Fibroblast of peridontal ligament (primary cell): ENCODE results near the gene CYBRD1.

Source experiments
- DNase-seq: peaks from one replicate; pipeline ENCODE4 v3.0.0-alpha.2; 2010; ENCODE audit errors: extremely low read depth

Gene CYBRD1

DNA sequence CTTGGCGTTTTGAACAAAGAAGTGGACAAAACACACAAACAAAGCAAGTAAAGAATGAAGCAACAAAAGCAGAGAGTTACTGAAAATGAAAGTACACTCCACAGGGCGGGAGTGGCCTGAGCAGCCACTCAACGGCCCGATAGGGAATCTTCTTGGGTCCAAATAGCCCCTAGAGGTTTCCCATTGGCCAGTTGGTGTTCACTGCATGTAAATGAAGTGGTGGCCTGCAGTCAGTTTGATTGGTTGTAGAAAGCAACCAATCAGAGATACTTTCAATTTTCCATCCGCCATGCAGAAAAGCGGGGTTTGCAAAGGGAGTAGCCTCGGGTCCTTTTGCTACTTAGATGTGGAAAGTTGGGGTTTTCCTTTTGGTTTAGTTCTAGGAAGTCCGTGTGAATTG, 31.6 kb downstream of the CYBRD1 start:
- peak; percentile 93 for DNase-seq

DNA sequence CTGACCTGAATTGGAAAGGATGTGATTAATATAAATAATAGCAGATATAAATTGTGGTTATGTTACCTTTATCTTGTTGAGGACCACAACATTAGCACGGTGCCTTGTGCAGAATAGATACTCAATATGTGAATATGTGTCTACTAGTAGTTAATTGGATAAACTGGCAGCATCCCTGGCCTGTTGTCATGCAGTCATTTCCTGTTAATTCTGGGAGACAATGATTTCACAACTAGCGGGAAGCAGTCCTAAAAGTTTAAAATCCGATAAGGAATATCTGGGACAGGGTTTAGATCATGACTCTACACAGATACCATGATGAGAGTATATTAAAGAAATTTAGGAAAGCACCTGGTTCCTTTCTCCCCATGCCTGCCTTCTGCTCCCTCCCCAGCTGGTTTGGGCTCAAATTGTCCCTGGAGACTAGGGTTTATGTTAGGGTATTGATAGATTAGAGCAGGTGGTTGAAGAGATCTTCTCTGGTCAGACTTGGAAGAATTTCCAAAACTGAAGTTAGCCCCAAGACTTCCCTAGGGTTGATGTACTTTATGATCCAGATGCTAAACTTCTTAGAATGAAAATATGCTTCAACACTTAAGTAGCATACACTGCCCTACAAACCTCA, 32.8 kb downstream of the CYBRD1 start:
- no peak for DNase-seq

DNA sequence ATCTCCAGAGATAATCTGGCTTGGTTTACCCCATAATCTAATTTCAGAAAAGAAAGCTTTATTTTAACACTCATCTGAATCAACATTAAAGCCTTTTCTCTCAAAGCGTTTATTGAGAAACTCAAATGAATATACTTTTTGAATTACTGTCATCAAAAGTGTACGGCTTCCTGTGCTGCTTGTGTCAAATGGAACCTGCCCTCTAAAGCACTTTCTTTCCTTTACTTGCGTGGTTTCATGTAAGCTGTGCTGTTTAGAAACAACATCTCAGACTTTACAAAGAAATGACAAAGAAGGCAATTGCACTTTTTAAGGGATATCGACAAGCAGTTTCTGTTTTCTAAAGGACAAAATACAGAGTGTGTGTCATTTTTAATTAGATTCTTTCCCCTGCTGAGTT, 35.1 kb downstream of the CYBRD1 start:
- no peak for DNase-seq

DNA sequence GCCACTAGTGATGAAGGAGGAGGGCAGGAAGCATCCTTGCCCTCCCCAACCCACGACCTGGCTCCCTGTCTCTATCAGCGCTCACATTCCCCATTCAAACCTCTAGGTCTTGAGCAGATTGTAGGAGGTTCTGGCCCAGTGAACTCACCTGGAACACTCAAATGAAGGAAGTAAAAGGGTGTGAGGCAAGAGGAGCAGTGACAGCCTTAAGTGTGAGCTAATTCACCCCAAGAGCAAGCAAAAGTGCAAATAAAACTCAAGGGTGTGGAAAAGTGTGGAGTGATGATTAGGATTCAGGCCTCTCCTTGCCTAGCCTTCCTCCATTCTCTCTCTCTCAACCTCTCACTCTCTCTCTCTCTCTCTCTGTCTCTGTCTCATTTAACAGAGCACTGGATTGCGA, 41.0 kb downstream of the CYBRD1 start:
- DNase-seq, result no peak

DNA sequence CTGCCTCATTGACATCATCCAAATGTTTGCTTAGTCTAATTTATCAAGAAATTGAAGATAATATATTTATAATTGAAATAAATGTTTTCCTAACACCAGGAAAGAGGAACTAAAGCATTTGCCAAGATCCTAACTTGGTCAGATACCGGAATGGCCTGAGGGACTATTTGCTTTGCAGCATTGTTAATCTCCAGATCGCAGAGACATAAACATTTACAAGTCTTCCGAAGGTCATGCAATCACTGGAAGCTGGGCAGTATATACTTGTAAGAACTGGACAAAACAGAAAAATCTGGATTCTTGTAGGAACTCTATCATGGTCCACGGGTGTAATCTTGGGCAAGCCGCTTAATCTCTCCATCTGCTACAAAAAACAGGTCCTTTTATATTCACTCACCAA, 42.2 kb downstream of the CYBRD1 start:
- DNase-seq, result no peak

DNA sequence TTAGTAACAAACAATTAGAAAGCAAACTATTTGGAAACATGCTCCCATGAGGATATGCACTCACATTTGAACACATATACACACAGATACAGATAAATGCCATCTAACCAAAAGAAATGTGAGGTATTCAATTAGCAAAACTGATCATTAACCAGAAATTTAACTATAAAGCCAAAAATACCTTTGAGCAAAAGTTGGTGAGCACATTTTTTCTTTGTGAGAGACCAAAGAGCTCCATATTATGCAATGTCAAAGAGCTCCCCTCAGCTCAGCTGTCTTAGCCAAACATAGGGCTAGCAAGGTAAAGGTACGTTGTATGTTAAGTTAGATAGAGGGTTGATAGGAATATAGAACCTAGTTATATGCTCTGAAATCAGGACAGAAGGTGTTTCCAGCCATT, 43.8 kb downstream of the CYBRD1 start:
- DNase-seq, result no peak

DNA sequence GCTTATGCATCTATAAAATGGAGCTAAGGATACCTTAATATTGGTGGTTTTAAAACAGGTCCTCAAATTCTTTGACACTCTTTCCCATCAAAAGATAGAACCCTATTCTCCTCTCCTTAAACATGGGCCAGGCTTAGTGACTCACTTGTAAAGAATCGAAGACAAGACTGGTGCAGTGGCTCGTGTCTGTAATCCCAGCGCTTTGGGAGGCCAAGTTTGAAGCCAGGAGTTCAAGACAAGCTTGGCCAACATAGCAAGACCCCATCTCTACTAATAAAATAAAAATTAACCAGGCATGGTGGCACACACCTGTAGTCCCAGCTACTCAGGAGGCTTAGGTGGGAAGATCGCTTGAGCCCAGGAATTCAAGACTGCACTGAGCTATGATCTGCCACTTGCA, 44.5 kb downstream of the CYBRD1 start:
- DNase-seq, result no peak

DNA sequence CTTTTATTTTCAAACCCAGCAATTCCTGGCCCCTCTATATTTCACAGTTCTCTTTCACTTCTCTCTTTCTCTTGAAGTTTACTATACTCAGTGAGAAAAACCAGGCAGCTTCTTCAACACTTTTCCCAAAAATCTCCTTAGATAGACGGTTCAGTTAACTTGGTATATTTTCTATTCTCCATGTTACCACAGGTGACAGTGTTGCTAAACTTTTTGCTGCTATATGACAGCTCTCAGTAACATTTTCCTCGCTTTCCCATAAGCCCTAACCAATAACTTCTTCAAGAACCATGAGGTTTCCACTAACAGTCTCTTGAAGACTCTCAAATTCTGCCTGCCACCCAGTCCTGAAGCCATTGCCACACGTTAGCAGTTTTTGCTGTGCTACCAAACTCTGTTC, 45.8 kb downstream of the CYBRD1 start:
- no peak for DNase-seq

DNA sequence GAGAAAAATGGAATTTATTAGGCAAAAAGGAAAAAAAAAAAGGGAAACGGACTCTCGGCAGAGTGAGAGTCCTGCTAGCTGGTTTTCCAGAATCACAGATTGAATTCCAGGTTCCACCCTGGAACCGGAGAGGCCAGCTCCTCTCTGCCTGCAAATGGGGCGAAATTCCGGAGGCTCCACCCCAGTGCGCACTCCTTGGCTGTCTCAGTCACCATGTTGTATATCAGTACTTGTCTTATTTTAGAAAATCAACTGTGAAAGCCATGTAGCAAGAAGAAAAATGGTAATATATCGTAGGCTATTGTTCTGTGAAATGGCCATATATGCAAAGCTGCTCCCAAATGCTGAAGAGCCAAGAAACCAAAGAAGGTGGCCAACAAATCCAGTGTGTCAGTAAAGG, 49.4 kb downstream of the CYBRD1 start:
- no peak for DNase-seq

DNA sequence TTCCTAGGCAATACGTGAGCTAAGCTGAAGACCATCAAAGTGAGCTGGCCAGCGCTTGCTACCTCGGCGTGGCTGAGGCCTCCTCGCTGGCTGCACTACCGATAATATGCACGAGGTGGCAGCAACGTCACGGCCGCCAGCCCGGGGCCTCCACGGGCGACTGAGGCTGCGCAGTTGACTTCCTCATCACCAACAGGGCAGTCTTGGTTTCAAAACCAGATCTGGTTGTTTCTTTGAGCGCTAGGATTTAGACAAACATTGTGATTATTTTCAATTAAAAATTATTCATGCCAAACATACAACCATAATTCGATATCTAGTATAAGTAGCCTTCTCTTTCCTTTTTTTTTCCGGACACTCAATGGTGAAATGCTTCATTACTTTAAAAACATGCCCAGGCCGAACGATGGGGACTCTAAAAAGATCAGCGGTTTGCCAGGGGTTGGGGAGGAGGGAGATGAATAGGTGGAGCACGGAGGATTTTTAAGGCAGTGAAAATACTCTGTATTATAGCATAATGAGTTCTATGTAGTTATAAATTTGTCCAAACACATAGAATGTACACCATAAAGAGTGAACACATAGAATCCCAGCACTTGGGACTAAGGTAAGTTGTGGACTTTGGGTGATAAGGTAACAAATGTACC, 52.0 kb downstream of the CYBRD1 start:
- DNase-seq, result peak; percentile 78

DNA sequence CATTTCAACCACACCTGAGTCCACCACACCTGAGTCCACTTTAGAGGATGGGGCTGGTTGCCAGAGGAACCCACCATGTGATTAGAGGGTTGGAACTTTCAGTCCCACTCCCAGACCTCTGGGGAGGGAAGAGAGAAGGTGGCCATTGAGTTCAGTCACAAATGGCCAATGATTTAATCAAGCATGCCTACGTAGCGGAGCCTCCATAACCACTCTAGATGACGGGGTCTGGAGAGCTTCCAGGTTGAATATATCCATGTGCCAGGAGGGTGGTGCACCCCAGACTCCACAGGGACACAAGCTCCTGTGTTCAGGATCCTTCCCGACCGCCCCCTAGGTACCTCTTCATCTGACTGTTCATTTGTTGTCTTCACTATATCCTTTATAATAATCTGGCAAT, 53.3 kb downstream of the CYBRD1 start:
- no peak for DNase-seq

DNA sequence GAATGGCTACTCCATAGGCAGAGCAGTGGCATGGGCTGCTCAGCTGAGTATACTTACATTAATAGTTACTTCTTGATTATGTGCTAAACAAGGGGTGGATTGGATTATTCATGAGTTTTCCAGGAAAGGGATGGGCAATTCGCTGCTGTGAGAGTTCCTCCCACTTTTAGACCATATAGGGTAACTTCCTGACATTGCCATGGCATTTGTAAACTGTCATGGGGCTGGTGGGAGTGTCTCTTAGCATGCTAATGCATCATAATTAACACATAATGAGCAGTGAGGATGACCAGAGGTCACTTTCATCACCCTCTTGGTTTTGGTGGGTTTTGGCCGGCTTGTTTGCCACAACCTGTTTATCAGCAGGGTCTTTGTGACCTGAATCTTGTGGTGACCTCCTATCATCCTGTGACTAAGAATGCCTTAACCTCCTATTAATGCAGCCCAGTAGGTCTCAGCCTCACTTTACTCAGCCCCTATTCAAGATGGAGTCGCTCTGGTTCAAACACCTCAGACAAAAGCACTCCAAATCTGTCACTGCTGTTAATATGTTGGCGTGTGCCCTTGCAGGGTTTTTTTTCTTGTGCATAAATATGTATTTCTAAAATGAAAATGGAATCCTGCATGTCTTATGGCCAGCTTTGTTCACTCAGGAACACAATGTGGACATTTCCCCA, 56.0 kb downstream of the CYBRD1 start:
- DNase-seq, result no peak

DNA sequence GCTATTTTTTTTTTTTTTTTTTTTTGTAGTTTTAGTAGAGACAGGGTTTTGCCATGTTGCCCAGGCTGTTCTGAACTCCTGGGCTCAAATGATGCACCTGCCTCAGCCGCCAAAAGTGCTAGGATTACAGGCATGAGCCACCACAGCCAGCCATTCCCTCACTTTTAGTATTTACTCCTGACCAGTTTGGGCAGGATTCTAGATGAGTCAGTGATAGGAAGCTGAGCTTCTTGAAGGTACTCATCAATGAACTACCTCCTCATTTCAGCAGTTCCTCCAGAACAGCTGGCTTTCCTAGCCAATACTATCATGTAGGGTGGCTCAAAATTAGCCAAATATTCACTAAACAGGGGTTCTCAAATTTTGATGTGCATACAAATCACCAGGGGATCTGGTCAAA, 57.2 kb downstream of the CYBRD1 start:
- DNase-seq, result no peak

DNA sequence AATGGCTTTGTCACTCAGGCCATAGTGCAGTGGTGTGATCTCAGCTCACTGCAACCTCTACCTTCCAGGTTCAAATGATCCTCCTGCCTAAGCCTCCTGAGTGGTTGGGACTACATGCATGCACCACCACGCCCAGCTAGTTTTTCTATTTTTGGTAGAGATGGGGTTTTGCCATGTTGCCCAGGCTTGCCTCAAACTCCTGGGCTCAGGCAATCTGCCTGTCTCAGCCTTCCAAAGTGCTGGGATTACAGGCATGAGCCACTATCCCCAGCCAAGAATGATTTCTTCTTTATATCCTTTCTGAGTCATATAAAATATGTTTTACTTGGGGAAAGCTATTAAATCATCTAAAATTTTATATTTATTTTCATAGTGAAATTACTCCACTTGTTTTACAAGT, 61.3 kb downstream of the CYBRD1 start:
- DNase-seq, result peak; percentile 38

DNA sequence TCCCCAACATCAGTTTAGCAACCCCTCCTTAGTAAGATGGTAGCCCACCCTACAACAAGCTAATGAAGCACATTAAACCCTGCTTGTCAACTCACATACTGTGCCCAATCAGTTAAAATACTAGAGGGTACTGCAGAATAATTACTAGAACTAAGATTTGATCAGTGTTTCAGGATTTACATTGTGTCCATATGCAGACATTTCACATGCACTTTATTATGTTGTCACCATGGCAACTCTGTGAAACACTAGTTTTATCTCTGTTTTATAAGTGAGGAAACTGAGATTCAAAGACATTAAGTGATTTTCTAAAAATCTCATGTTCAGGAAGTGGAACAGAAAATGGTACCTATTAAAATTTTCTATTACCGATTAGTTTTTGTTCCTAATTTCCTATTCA, 61.7 kb downstream of the CYBRD1 start:
- DNase-seq, result peak; percentile 22

DNA sequence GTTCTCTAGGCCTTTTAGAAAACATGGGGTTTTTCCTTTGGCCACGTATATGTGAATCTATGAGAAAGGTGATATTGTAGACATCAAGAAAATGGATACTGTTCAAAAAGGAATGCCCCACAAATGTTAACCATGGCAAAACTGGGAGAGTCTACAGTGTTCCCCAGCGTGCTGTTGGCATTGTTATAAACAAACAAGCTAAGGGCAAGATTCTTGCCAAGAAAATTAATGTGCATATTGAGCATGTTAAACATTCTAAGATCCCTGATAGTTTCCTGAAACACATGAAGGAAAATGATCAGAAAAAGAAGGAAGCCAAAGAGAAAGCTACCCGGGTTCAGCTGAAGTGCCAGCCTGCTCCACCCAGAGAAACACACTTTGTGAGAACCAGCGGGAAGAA, 64.9 kb downstream of the CYBRD1 start:
- no peak for DNase-seq

DNA sequence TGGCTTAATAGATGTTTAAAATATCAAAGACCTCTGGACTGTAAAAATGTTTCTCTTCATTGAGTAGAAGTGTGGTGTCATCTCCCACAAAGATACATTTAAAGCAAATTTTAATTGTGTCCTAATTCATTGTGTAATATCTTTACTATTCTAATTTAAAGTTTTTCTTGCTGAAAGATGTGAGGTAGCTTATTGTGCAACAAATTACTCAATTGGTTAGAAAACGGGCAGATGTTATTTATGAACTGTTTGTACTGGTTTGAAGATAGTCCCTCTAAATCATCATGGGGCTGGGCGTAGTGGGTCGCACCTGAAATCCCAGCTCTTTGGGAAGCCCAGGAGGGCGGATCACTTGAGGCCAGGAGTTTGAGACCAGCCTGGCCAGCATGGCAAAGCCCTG, 65.3 kb downstream of the CYBRD1 start:
- no peak for DNase-seq

DNA sequence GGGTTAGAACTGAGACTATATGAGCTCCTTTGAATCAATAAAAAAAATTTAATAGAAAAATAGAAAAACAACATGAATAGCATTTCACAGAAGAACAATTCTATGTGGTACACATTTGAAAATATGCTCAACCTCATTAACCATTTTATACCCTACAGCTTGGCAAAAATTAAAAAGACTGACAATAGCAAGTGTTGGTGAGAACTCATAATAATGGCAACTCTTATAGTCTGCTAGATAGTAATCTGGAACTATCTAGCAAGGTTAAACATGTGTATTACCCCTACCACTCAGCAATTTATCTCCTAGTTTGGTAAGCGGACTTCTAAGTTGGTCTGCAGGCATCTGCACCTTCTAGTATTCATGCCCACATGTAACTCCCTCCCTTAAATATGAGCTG, 67.8 kb downstream of the CYBRD1 start:
- no peak for DNase-seq

DNA sequence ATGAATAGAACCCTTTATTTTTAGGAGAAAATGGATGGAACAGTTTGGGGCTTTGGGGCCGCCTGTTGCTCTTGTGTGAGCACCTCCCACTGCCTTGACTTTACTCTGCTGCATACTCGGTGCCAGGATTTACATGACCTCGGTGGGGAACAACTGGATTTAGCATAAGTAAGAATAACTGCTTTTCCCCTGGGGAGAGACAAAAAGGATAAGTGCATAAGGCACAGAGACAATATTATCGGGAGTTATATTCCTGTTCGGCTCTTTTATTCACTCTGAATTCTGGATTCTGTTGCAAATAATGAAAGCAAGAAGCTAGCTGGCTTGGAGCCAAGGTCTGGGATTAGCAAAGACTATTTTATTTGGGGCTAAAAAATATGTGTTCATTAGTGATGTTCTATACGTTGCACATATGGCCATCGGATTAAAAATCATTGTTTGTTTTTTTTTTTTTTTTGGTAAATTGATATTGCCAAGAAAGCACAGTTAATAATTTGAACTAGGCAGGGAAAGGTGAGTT, 69.8 kb downstream of the CYBRD1 start:
- DNase-seq, result peak; percentile 38

DNA sequence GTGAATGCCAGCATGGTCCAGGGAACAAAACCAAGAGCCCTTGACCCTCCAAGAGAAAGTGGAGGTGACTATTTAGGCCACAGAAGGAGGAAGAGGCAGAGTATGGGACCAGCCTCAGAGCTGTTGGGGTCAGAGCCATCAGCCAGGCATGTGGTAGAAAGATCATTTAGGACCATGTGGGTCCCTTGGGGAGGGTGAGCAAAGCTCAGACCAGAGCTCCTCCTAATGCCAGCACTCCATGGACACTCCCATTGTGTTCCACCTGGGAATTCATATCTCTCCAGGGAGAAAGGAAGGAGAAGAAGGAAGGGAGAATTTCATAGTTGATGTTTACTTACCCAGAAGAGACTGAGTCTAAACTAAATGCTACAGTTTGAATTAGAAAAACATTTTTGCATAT, 73.2 kb downstream of the CYBRD1 start:
- no peak for DNase-seq

DNA sequence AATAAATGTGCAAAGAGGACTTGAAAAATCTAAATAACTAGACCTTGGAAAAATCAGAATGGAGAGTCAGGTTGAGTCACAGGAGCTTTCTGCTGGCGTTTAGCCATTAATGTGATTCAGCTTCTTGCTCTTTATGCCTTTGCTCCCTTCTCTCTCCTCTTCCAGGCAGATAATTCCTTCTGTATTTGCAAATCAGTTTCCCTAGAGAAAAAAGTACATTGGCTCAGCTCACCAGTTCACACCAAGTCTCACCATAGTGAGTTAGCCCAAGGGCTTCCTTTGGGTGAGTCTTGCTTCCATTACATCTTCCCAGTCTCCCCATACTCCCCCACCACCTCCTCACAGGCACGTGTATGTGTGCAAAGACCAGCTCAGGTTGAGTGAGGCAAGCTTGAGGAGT, 73.6 kb downstream of the CYBRD1 start:
- DNase-seq, result peak; percentile 96

DNA sequence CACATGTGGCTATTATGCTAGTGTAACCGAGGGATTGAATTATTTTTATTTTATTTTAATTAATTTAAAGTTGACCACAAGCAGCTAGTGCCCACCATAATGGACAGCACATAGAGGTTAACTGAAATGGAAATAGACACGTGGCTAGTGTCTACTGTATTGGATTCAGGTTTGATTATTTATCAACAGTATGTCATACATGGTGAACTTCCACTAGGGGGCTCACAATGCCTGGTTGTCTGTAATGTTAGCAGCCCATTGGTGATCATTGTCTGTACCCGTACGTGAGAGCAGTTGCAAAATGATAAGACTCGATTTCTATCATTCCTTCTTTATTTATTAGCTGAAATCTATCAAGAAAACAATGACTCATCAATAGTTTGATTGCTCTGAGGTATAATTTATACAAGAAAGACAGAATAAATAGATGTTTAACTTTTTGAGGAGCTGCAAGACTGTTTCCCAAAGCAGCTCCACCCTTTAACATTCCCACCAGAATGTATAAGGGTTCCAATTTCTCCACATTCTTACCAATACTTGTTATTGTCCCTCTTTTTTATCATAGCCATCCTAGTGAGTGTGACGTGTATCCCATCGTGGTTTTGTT, 76.5 kb downstream of the CYBRD1 start:
- peak; percentile 85 for DNase-seq

DNA sequence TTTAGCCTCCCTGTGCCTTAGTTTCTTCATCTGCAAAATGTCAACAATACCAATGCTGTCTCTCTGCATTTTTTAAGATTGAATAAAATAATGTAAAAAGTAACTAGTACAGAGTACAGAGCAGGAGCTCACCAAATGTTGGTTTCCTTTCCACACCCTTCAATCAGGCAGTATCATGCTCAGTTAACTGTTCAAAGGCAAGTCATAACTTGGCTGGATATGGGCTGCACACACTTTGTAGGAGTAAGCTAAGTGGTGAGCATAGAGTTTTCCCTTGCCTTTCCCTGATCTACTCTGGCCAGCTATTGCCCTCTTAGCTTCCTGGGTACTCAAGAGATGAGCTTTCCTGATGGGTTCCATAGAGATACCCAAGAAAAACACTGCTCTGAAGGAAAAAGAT, 77.9 kb downstream of the CYBRD1 start:
- DNase-seq, result no peak
